Renal cortical epithelial cell (primary cell): ENCODE data around the gene CAMKK1. TPM values are rescaled to one million over a fixed set of nuclear protein-coding genes. Genes with fewer than 3 reads are reported as not detected.

Experiments
- DNase-seq: peaks from one replicate; pipeline ENCODE4 v3.0.0-alpha.2; 2011; ENCODE audit warnings: low read depth
- total RNA-seq: library from RNA; depleted of rRNA; stranded (reverse); fragments of >200 nt; gene quantifications from 2 replicates; pipeline ENCODE4 v1.2.3, GENCODE V29; 2014

CAMKK1 gene
- total RNA-seq: 4.3 and 8.9 TPM in 2 replicates

- peak; percentile 27 for DNase-seq
Measured at GRCh38 chr17:3893003-3893719, at the start of gene CAMKK1. Gene CAMKK1, minus strand, starts transcription at chr17:3893053. Its CDS starts 7,366 bp downstream, at chr17:3885687.

GRCh38 chr17:3940965-3941698, 48.3 kb upstream of the CAMKK1 start:
- no peak for DNase-seq

- DNase-seq: no peak
Measured at GRCh38 chr17:3937359-3937758, 44.5 kb upstream of the CAMKK1 start.

- DNase-seq: peak; percentile 8
Measured at GRCh38 chr17:3935825-3936355, 43.0 kb upstream of the CAMKK1 start.

GRCh38 chr17:3935140-3935542, 42.3 kb upstream of the CAMKK1 start:
- peak; percentile 41 for DNase-seq

- no peak for DNase-seq
Measured at GRCh38 chr17:3929764-3930163, 36.9 kb upstream of the CAMKK1 start.

- DNase-seq: no peak
Measured at GRCh38 chr17:3929181-3929580, 36.3 kb upstream of the CAMKK1 start.

GRCh38 chr17:3928406-3928805, 35.6 kb upstream of the CAMKK1 start:
- no peak for DNase-seq

GRCh38 chr17:3927628-3928340, 34.9 kb upstream of the CAMKK1 start:
- DNase-seq: peak; percentile 6

GRCh38 chr17:3926860-3927627, 34.2 kb upstream of the CAMKK1 start:
- DNase-seq: no peak

- DNase-seq: no peak
Measured at GRCh38 chr17:3925684-3926485, 33.0 kb upstream of the CAMKK1 start.

GRCh38 chr17:3924512-3925350, 31.9 kb upstream of the CAMKK1 start:
- no peak for DNase-seq

GRCh38 chr17:3923466-3924190, 30.8 kb upstream of the CAMKK1 start:
- DNase-seq: no peak

- DNase-seq: no peak
Measured at GRCh38 chr17:3922765-3923164, 29.9 kb upstream of the CAMKK1 start.

- no peak for DNase-seq
Measured at GRCh38 chr17:3921502-3922319, 28.9 kb upstream of the CAMKK1 start.

GRCh38 chr17:3921006-3921405, 28.2 kb upstream of the CAMKK1 start:
- no peak for DNase-seq

GRCh38 chr17:3919123-3919624, 26.3 kb upstream of the CAMKK1 start:
- no peak for DNase-seq
